ENCODE measurements around the gene KRTAP12-4. TPM values are rescaled to one million over a fixed set of nuclear protein-coding genes. Genes with fewer than 3 reads are reported as not detected.
"Not testable (repeated sequence)": the region's sequence is repeated elsewhere in the genome, so short reads cannot be mapped to it uniquely, and the experiment has no call there.

The KRTAP12-4 gene
- total and polyA plus RNA-seq, 2 donors (not counting 3 experiments of a cell fraction or from before 2014, with no cell fraction given): not detected

DNA sequence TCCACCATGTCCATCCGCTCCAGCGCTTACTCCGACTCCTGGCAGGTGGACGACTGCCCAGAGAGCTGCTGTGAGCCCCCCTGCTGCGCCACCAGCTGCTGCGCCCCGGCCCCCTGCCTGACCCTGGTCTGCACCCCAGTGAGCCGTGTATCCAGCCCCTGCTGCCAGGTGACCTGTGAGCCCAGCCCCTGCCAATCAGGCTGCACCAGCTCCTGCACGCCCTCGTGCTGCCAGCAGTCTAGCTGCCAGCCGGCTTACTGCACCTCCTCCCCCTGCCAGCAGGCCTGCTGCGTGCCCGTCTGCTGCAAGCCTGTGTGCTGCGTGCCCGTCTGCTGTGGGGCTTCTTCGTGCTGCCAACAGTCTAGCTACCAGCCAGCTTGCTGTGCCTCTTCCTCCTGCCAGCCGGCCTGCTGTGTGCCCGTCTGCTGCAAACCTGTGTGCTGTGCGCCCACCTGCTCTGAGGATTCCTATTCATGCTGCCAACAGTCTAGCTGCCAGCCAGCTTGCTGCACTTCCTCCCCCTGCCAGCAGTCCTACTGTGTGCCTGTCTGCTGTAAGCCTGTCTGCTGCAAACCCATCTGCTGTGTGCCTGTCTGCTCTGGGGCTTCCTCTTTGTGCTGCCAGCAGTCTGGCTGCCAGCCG lies 27.2 kb downstream of the KRTAP12-4 start:
- POLR2A ChIA-PET; H3K36me3 ChIP-seq (ENCODE audit: control insufficient read depth in 2 of 2, extremely low read depth in 1 of 2, insufficient read depth in 2 of 2, low read length in 2 of 2); H3K79me2 ChIP-seq (ENCODE audit: control insufficient read depth, insufficient read depth, low read length): not testable (repeated sequence)

DNA sequence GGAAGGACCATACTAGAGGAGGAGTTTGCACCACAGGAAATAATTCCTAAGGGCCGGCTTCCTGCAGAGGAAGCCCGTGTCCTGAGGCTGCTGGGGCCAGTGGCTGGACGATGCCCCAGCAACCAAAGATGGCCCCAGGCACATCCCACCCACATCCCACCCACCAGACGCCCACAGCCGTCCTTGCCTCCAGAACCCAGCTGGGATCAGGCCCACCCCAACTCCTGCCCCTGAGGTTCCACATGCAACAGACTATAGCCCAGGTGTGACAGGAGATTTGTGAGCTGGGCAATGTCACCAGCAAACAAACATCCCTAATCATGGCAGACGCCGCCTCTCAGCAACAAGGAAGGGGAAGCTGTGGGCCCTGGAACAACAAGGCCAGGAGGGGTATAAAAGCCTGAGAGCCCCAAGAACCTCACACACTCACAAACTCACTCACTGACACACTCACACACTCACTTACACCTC lies 27.8 kb downstream of the KRTAP12-4 start, which contains the start of gene KRTAP10-9:
Gene KRTAP10-9 (plus strand): TSS at position 421 of the 471 bp plus-strand sequence. CDS start 79 bp downstream, outside the sequence.
- Histone ChIP-seq H3K27ac (ENCODE audit: insufficient read depth, low read depth, low read length) (no peak within 1 kb of the TSS), H4K20me1 (replicated peaks; ENCODE audit: control insufficient read depth, extremely low read depth, insufficient read depth, low read length) (no peaks in the 10 kb centered on the region), H3K4me3 (replicated peaks in 1 of 3; ENCODE audit: insufficient read depth in 1 of 3, low read depth in 1 of 3, low read length in 3 of 3) (no peak within 1 kb of the TSS), H3K27me3 (ENCODE audit: control insufficient read depth in 2 of 2, insufficient read depth in 2 of 2, low read length in 2 of 2) (no peaks in the 10 kb centered on the region), H3K9ac (replicated peaks; ENCODE audit: extremely low read depth, insufficient read depth, low read length) (no peak within 1 kb of the TSS), H3K9me3 (replicated peaks; ENCODE audit: control insufficient read depth, insufficient read depth, low read length) (no peaks in the 10 kb centered on the region), H3K36me3 (ENCODE audit: control insufficient read depth in 2 of 2, extremely low read depth in 1 of 2, insufficient read depth in 2 of 2, low read length in 2 of 2) (no peaks in the 10 kb centered on the region), H3K79me2 (ENCODE audit: control insufficient read depth, insufficient read depth, low read length) (no peaks in the 10 kb centered on the region), H3K9me1 (replicated peaks; ENCODE audit: control insufficient read depth, extremely low read depth, insufficient read depth, low read length) (no peaks in the 10 kb centered on the region), H3K4me2 (ENCODE audit: insufficient read depth, low read length) (no peak within 1 kb of the TSS), H3K4me1 (ENCODE audit: control insufficient read depth, extremely low read depth, insufficient read depth, low read length) (no peaks in the 10 kb centered on the region), H2AFZ (ENCODE audit: low read depth, low read length) (no peak within 1 kb of the TSS)
- dilution Hi-C loops (cut with MboI; ENCODE audit: extremely low pct_ligation_motif_present, low sequenced_read_pairs) (no loop called here), intact Hi-C loops (cut with micrococcal nuclease) (no loop called here)
- BruUV-seq (replicated peaks): no TSS peak
- no peak for FAIRE-seq
- no peak for TF ChIP-seq MYC (IDR thresholded peaks at IDR 0.05; ENCODE audit: low read depth, low read length)
- TF ChIP-seq JUN (IDR thresholded peaks at IDR 0.05; ENCODE audit: borderline replicate concordance, insufficient read depth, insufficient read length, low read depth): no peak
- TF ChIP-seq EZH2 (IDR thresholded peaks at IDR 0.05; ENCODE audit: borderline replicate concordance, low read depth, low read length, severe bottlenecking): no peak
- TF ChIP-seq GATA2 (IDR thresholded peaks at IDR 0.05; ENCODE audit: insufficient read depth, insufficient read length, low read depth, low read length): no peak
- TF ChIP-seq POLR2A (IDR thresholded peaks at IDR 0.05; ENCODE audit: low read depth, low read length): no peak
- DNase-seq (ENCODE audit: low read depth, low spot score): no peak
- POLR2A ChIA-PET: no interaction called here
- CTCF ChIA-PET: no interaction called here

More for the DNA sequence above, 27.2 kb downstream of the KRTAP12-4 start:
- dilution Hi-C loops (cut with MboI; ENCODE audit: extremely low pct_ligation_motif_present, low sequenced_read_pairs); H2AFZ ChIP-seq (ENCODE audit: low read depth, low read length); H3K9me1 ChIP-seq (replicated peaks; ENCODE audit: control insufficient read depth, extremely low read depth, insufficient read depth, low read length); BruUV-seq (replicated peaks); H4K20me1 ChIP-seq (replicated peaks; ENCODE audit: control insufficient read depth, extremely low read depth, insufficient read depth, low read length); intact Hi-C loops (cut with micrococcal nuclease); H3K27ac ChIP-seq (ENCODE audit: insufficient read depth, low read depth, low read length); H3K4me1 ChIP-seq (ENCODE audit: control insufficient read depth, extremely low read depth, insufficient read depth, low read length); FAIRE-seq; H3K4me3 ChIP-seq (replicated peaks in 1 of 3; ENCODE audit: insufficient read depth in 1 of 3, low read depth in 1 of 3, low read length in 3 of 3); H3K9me3 ChIP-seq (replicated peaks; ENCODE audit: control insufficient read depth, insufficient read depth, low read length); H3K9ac ChIP-seq (replicated peaks; ENCODE audit: extremely low read depth, insufficient read depth, low read length); H3K4me2 ChIP-seq (ENCODE audit: insufficient read depth, low read length); DNase-seq (ENCODE audit: low read depth, low spot score); CTCF ChIA-PET; H3K27me3 ChIP-seq (ENCODE audit: control insufficient read depth in 2 of 2, insufficient read depth in 2 of 2, low read length in 2 of 2): not testable (repeated sequence)
